Measurements from ENCODE around the gene CHRNA4. TPM values are rescaled to one million over a fixed set of nuclear protein-coding genes. Genes with fewer than 3 reads are reported as not detected.

The CHRNA4 gene
- total and polyA plus RNA-seq, 9 of the 15 experiments (the other 6 are each of a cell fraction or from before 2014, with no cell fraction given): not detected

DNA sequence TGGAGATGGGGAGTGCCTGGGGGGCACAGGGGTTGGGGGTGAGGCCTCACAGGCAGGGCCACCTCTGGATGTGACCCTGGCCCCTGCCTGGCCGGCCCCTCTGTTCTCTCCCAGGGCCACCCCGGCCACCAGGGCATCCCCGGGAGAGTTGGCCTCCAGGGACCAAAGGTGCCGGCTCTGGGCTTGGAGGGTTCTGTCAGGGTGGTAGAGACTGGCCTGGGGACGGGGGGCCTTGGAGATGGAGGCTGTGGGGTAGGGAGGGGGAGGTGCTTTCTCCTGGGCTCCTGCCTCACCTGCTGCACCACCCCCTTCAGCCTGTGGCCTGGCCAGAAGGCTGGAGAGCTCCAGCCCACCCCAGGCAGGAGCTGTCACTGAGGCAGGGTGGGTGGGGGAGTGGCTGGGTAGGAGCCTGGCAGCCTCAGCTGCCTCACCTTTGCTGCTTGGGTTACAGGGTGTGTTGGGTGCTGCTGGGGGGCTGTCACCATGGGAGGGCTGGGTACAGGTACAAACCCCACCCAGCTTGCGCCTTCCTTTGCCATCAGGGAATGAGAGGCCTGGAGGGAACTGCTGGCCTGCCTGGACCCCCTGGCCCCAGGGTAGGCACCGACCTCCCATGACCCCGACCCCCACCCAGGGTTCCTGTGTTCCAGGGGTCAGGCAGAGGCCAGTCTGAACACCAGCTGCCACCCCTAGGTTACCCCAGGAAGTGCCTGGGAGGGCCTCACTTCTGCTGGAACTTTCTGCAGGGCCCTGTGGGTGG, 35.4 kb downstream of the CHRNA4 start:
- H3K4me3 ChIP-seq: no peak overlapping the region
- H4K20me1 ChIP-seq (replicated peaks; ENCODE audit: control insufficient read depth, insufficient read depth, low read length): no peaks in the 10 kb centered on the region
- no peak overlapping the region for H3K27ac ChIP-seq (ENCODE audit: extremely low read depth, low read depth, low read length)
- H3K27me3 ChIP-seq (ENCODE audit: control insufficient read depth in 2 of 2, insufficient read depth in 2 of 2, low read length in 2 of 2): peaks cover 15 to 26% of the 10 kb centered on the region in 2 experiments; a peak in 4 of 5 replicates
- H3K9me3 ChIP-seq (replicated peaks; ENCODE audit: control insufficient read depth, insufficient read depth, low read depth, low read length): no peaks in the 10 kb centered on the region
- intact Hi-C loops (cut with micrococcal nuclease) (no loop called here), in situ Hi-C loops (cut with MboI) (no loop called here)
- DNase-seq (ENCODE audit: extremely low read depth in 1 of 4, low spot score in 3 of 4) (no peak), FAIRE-seq (no peak), ATAC-seq (no peak)
- WGBS (ENCODE audit: insufficient coverage, low coverage, missing lambda C conversion rate): 0% methylated on average over 6 of the region's 8 CpGs
- no peak overlapping the region for H3K9ac ChIP-seq (ENCODE audit: insufficient read depth in 1 of 2, low read depth in 2 of 2, low read length in 2 of 2)
- BruUV-seq (replicated peaks): no TSS peak
- H2AFZ ChIP-seq (ENCODE audit: low read depth, low read length): no peak overlapping the region
- peaks cover 0 to 27% of the 10 kb centered on the region in 2 experiments; a peak in 1 of 5 replicates for H3K4me1 ChIP-seq (replicated peaks in 1 of 2; ENCODE audit: control insufficient read depth in 2 of 2, insufficient read depth in 2 of 2, low read length in 2 of 2)
- H3K4me2 ChIP-seq (ENCODE audit: insufficient read depth, low read length): no peak overlapping the region
- POLR2A ChIA-PET: no interaction called here
- no peaks in the 10 kb centered on the region for H3K79me2 ChIP-seq (ENCODE audit: control insufficient read depth, insufficient read depth, low read length)
- no peaks in the 10 kb centered on the region for H3K9me1 ChIP-seq (ENCODE audit: control insufficient read depth, insufficient read depth, low read length)
- CTCF ChIA-PET (ENCODE audit: low intra/inter-chr PET ratio): interaction anchor here (0.6 kb wide), 1 partner anchor 9 kb away, joined by 3 read pairs; no protein-coding TSS in a partner anchor
- TF ChIP-seq PYGO2 (tag; IDR thresholded peaks at IDR 0.05) (no peak), FOXJ3 (CRISPR knock-in tag; IDR thresholded peaks at IDR 0.05) (no peak), RFX5 (IDR thresholded peaks at IDR 0.05; ENCODE audit: low read depth, low read length) (no peak)
- H3K36me3 ChIP-seq (ENCODE audit: control insufficient read depth, insufficient read depth, low read length): no peaks in the 10 kb centered on the region

DNA sequence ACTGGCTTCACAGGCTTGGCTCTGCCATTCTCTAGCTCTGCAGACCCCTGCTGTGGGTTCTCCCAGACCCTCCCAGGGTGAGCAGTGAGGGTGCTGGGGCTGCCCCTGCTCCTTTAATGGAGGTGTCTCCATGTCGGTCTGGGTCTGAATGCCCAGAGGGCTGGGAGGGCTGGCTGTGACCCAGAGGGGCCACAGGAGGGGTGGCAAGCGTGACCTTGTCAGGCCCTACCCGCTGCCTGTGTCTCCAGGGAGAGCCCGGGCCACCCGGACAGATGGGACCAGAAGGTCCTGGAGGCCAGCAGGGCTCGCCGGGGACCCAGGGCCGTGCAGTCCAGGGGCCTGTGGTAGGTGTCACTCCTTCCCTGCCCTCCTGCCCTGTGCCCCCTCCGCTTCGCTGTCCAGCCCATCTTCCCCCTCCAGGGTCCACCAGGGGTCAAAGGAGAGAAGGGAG, 36.1 kb downstream of the CHRNA4 start:
- CTCF ChIA-PET (ENCODE audit: low intra/inter-chr PET ratio): interaction anchor here (0.6 kb wide), 1 partner anchor 8 kb away, joined by 3 read pairs; no protein-coding TSS in a partner anchor
- FAIRE-seq: no peak
- no peaks in the 10 kb centered on the region for H3K79me2 ChIP-seq (ENCODE audit: control insufficient read depth, insufficient read depth, low read length)
- no peaks in the 10 kb centered on the region for H3K9me3 ChIP-seq (replicated peaks; ENCODE audit: control insufficient read depth, insufficient read depth, low read depth, low read length)
- H3K27ac ChIP-seq (ENCODE audit: extremely low read depth, low read depth, low read length): no peak overlapping the region
- WGBS (ENCODE audit: insufficient coverage, low coverage, missing lambda C conversion rate): 0% methylated on average over 10 of the region's 10 CpGs
- intact Hi-C loops (cut with micrococcal nuclease) (no loop called here), in situ Hi-C loops (cut with MboI) (no loop called here)
- H3K4me3 ChIP-seq: no peak overlapping the region
- BruUV-seq (replicated peaks): no TSS peak
- no peaks in the 10 kb centered on the region for H3K9me1 ChIP-seq (ENCODE audit: control insufficient read depth, insufficient read depth, low read length)
- no peak for TF ChIP-seq ELF1 (tag; IDR thresholded peaks at IDR 0.05)
- H3K9ac ChIP-seq (ENCODE audit: insufficient read depth in 1 of 2, low read depth in 2 of 2, low read length in 2 of 2): no peak overlapping the region
- H3K36me3 ChIP-seq (ENCODE audit: control insufficient read depth, insufficient read depth, low read length): no peaks in the 10 kb centered on the region
- peaks cover 18 to 32% of the 10 kb centered on the region in 2 experiments; a peak in 4 of 5 replicates for H3K27me3 ChIP-seq (ENCODE audit: control insufficient read depth in 2 of 2, insufficient read depth in 2 of 2, low read length in 2 of 2)
- POLR2A ChIA-PET: no interaction called here
- no peak for DNase-seq (ENCODE audit: extremely low read depth in 1 of 4, low spot score in 3 of 4)
- H4K20me1 ChIP-seq (replicated peaks; ENCODE audit: control insufficient read depth, insufficient read depth, low read length): no peaks in the 10 kb centered on the region
- no peak overlapping the region for H2AFZ ChIP-seq (ENCODE audit: low read depth, low read length)
- no peak overlapping the region for H3K4me2 ChIP-seq (ENCODE audit: insufficient read depth, low read length)
- no peak for ATAC-seq
- peaks cover 0 to 25% of the 10 kb centered on the region in 2 experiments; a peak in 1 of 5 replicates for H3K4me1 ChIP-seq (replicated peaks in 1 of 2; ENCODE audit: control insufficient read depth in 2 of 2, insufficient read depth in 2 of 2, low read length in 2 of 2)

Measured in K562 (cell line).